Gastrocnemius medialis (tissue), 4 donors: ENCODE results near the gene ANAPC13. TPM values are rescaled to one million over a fixed set of nuclear protein-coding genes. Genes with fewer than 3 reads are reported as not detected.

Source experiments
- ATAC-seq, 2 donors: fragments of 150-250 bp; one replicate each; pipeline ENCODE4 v1.9.1; 2016
- DNase-seq, 2 donors: peaks; one replicate each; pipeline ENCODE4 v3.0.0-alpha.2; 2019
- H3K27ac ChIP-seq, 4 donors: fragments of 200-600 bp; sonication (generic); 1 replicate in 1 of 4; 2 replicates in 3 of 4; pipeline ENCODE4 v1.5.1; 2016 to 2018; ENCODE audit warnings: mild to moderate bottlenecking in 2 of 4, moderate library complexity in 1 of 4
- H3K27me3 ChIP-seq, 3 donors: fragments of 200-600 bp; sonication (generic) in 2 of 3; 1 replicate in 1 of 3; 2 replicates in 2 of 3; pipeline versions ENCODE4 v1.5.1 to v1.6.0; 2016 to 2019; ENCODE audit warnings: mild to moderate bottlenecking in 1 of 3, moderate library complexity in 1 of 3
- H3K36me3 ChIP-seq, 2 donors: fragments of 200-600 bp; sonication (generic) in 1 of 2; one replicate each; pipeline ENCODE4 v1.5.1; 2017 to 2018
- H3K4me1 ChIP-seq, 2 donors: fragments of 200-600 bp; sonication (generic) in 1 of 2; one replicate each; pipeline ENCODE4 v1.5.1; 2016 to 2017; ENCODE audit warnings: mild to moderate bottlenecking in 2 of 2
- H3K4me3 ChIP-seq, 4 donors: fragments of 200-600 bp; sonication (generic) in 3 of 4; 1 replicate in 1 of 4; 2 replicates in 3 of 4; pipeline ENCODE4 v1.5.1; 2016 to 2019; ENCODE audit warnings: mild to moderate bottlenecking in 2 of 4
- H3K9me3 ChIP-seq, 3 donors: fragments of 200-600 bp; sonication (generic) in 2 of 3; 1 replicate in 1 of 3; 2 replicates in 2 of 3; pipeline ENCODE4 v1.5.1; 2016 to 2019
- POLR2A ChIP-seq, 2 donors: fragments of 450-650 bp; IDR thresholded peaks; one replicate each; pipeline ENCODE4 v1.6.1; 2017; ENCODE audit warnings: antibody characterized with exemption in 2 of 2, mild to moderate bottlenecking in 2 of 2, moderate library complexity in 2 of 2
- in situ Hi-C, 4 donors: fragments of 200-750 bp; cut with MboI; loops; one replicate each; pipeline versions ENCODE4 v1.15.0 to v1.8.0; 2017; ENCODE audit warnings: low sequenced_read_pairs in 4 of 4
- intact Hi-C: fragments of 100-400 bp; cut with DNase I; formaldehyde crosslinking; loops from one replicate; pipeline ENCODE4 v1.15.1; 2023; ENCODE audit warnings: low total_unique reads
- total RNA-seq, 4 donors: library from RNA; depleted of rRNA; stranded (reverse); fragments of >200 nt; gene quantifications; one replicate each; pipeline versions ENCODE4 v1.1.0 to v1.2.3, GENCODE V29; 2016
- TF ChIP-seq, protein P1 (sequence below), 5 experiments: fragments of 450-650 bp in 3 of 5; fragments of 200-600 bp in 2 of 5; sonication (generic) in 2 of 5; IDR thresholded peaks in 4 of 5; conservative IDR thresholded peaks in 1 of 5; 1 replicate in 4 of 5; 2 replicates in 1 of 5; pipeline ENCODE4 v1.5.1; 2016 to 2019; ENCODE audit warnings: antibody characterized with exemption in 5 of 5, mild to moderate bottlenecking in 3 of 5, moderate library complexity in 3 of 5

The ANAPC13 gene
- total RNA-seq, 4 donors from 2014 or later, result 32.3 to 82.2 (median 78.7) TPM

- Histone ChIP-seq H3K36me3 (no peaks in the 10 kb centered on the region), H3K4me1 (peaks cover 3 to 5% of the 10 kb centered on the region in 2 donors), H3K27me3 (no peaks in the 10 kb centered on the region), H3K27ac (no peak overlapping the region), H3K9me3 (peaks cover 0 to 15% (median 5%) of the 10 kb centered on the region in 3 donors), H3K4me3 (no peak overlapping the region)
- in situ Hi-C loops (no loop called here), intact Hi-C loops (no loop called here)
- no peak for TF ChIP-seq POLR2A (IDR thresholded peaks at IDR 0.05)
- TF ChIP-seq, protein P1, sequence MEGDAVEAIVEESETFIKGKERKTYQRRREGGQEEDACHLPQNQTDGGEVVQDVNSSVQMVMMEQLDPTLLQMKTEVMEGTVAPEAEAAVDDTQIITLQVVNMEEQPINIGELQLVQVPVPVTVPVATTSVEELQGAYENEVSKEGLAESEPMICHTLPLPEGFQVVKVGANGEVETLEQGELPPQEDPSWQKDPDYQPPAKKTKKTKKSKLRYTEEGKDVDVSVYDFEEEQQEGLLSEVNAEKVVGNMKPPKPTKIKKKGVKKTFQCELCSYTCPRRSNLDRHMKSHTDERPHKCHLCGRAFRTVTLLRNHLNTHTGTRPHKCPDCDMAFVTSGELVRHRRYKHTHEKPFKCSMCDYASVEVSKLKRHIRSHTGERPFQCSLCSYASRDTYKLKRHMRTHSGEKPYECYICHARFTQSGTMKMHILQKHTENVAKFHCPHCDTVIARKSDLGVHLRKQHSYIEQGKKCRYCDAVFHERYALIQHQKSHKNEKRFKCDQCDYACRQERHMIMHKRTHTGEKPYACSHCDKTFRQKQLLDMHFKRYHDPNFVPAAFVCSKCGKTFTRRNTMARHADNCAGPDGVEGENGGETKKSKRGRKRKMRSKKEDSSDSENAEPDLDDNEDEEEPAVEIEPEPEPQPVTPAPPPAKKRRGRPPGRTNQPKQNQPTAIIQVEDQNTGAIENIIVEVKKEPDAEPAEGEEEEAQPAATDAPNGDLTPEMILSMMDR (IDR thresholded peaks at IDR 0.05 in 4 of 5, conservative IDR thresholded peaks at IDR 0.05 in 1 of 5), result no peak
- no peak for DNase-seq
- ATAC-seq, result no peak
These were observed 41.3 kb upstream of the ANAPC13 start for GRCh38 chr3:134527037-134527436.

DNA sequence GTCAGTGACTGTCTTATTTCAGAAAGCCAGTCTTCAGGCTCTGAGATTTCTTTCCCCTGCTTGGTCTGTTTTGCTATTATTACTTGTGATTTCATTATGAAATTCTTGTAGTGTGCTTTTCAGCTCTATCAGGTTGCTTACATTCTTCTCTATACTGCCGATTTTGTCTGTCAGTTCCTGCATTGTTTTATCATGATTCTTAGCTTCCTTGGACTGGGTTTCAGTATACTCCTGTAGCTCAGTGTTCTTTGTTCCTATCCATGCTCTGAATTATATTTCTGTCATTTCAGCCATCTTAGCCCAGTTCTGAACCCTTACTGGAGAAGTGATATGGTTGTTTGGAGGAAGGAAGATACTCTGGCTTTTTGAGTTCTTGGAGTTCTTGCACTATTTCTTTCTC is 40.5 kb upstream of the ANAPC13 start:
- no peak overlapping the region for H3K4me3 ChIP-seq
- no peak for DNase-seq
- H3K27me3 ChIP-seq, result no peaks in the 10 kb centered on the region
- no peaks in the 10 kb centered on the region for H3K36me3 ChIP-seq
- ATAC-seq, result no peak
- TF ChIP-seq, protein P1 (IDR thresholded peaks at IDR 0.05 in 4 of 5, conservative IDR thresholded peaks at IDR 0.05 in 1 of 5), result no peak
- TF ChIP-seq POLR2A (IDR thresholded peaks at IDR 0.05), result no peak
- no peak overlapping the region for H3K27ac ChIP-seq
- intact Hi-C loops (no loop called here), in situ Hi-C loops (no loop called here)
- peaks cover 3 to 5% of the 10 kb centered on the region in 2 donors for H3K4me1 ChIP-seq
- peaks cover 0 to 15% (median 5%) of the 10 kb centered on the region in 3 donors for H3K9me3 ChIP-seq

GRCh38 chr3:134525293-134525692 is 39.5 kb upstream of the ANAPC13 start:
- H3K9me3 ChIP-seq, result peaks cover 0 to 15% (median 5%) of the 10 kb centered on the region in 3 donors

GRCh38 chr3:134522541-134522940 is 36.8 kb upstream of the ANAPC13 start:
- no peak overlapping the region for H3K27ac ChIP-seq
- in situ Hi-C loops, result no loop called here
- peaks cover 4 to 15% (median 5%) of the 10 kb centered on the region in 3 donors for H3K9me3 ChIP-seq
- no peak for TF ChIP-seq POLR2A (IDR thresholded peaks at IDR 0.05)
- TF ChIP-seq, protein P1 (IDR thresholded peaks at IDR 0.05 in 4 of 5, conservative IDR thresholded peaks at IDR 0.05 in 1 of 5), result no peak
- intact Hi-C loops, result no loop called here
- no peak for ATAC-seq
- H3K36me3 ChIP-seq, result no peaks in the 10 kb centered on the region
- no peak for DNase-seq
- no peaks in the 10 kb centered on the region for H3K27me3 ChIP-seq
- H3K4me1 ChIP-seq, result no peaks in the 10 kb centered on the region
- no peak overlapping the region for H3K4me3 ChIP-seq

More at GRCh38 chr3:134525293-134525692, 39.5 kb upstream of the ANAPC13 start:
- intact Hi-C loops (no loop called here), in situ Hi-C loops (no loop called here)
- no peak for TF ChIP-seq POLR2A (IDR thresholded peaks at IDR 0.05)
- TF ChIP-seq, protein P1 (IDR thresholded peaks at IDR 0.05 in 4 of 5, conservative IDR thresholded peaks at IDR 0.05 in 1 of 5), result no peak
- Histone ChIP-seq H3K4me3 (no peak overlapping the region), H3K27ac (no peak overlapping the region), H3K36me3 (no peaks in the 10 kb centered on the region), H3K27me3 (no peaks in the 10 kb centered on the region), H3K4me1 (no peaks in the 10 kb centered on the region)
- ATAC-seq, result no peak
- DNase-seq, result no peak

- DNase-seq, result no peak
- intact Hi-C loops, result no loop called here
- in situ Hi-C loops, result no loop called here
- TF ChIP-seq, protein P1 (IDR thresholded peaks at IDR 0.05 in 4 of 5, conservative IDR thresholded peaks at IDR 0.05 in 1 of 5), result no peak
- TF ChIP-seq POLR2A (IDR thresholded peaks at IDR 0.05), result no peak
- H3K4me1 ChIP-seq, result no peaks in the 10 kb centered on the region
- H3K27me3 ChIP-seq, result no peaks in the 10 kb centered on the region
- H3K27ac ChIP-seq, result no peak overlapping the region
- peaks cover 0 to 5% (median 4%) of the 10 kb centered on the region in 3 donors for H3K9me3 ChIP-seq
- H3K36me3 ChIP-seq, result no peaks in the 10 kb centered on the region
- H3K4me3 ChIP-seq, result no peak overlapping the region
- ATAC-seq, result no peak
These were observed 32.0 kb upstream of the ANAPC13 start for GRCh38 chr3:134517791-134518190.
